ENCODE data around the gene CTSH.

GRCh38 chr15:78950902-78951840 is 6.3 kb upstream of the CTSH start:
- TF ChIP-seq EZH2 (IDR thresholded peaks at IDR 0.05; ENCODE audit: insufficient read depth, poor library complexity, severe bottlenecking) (no peak), EZH2phosphoT487 (IDR thresholded peaks at IDR 0.05; ENCODE audit: insufficient read depth, low read depth) (no peak)

All from GM23248 (cell line).